ENCODE data around the gene RECK.
A peak's percentile ranks its signal among the peaks of the same experiment; 100 is the strongest.

The RECK gene

GRCh38 chr9:36148311-36149051, 111.8 kb downstream of the RECK start:
- no peak for TF ChIP-seq CTCF (IDR thresholded peaks at IDR 0.05; ENCODE audit: control extremely low read depth, extremely low read depth, low read depth, missing control alignments)
- CTCF ChIA-PET, result interaction anchor here (0.9 to 5.8 kb wide), 8 partner anchors 9 to 166 kb away, joined by 3 to 39 read pairs (median 5); partner anchors contain the start of gene GLIPR2
- POLR2A ChIA-PET, result interaction anchor here (0.6 kb wide), 1 partner anchor 94 kb away, joined by 9 read pairs; no protein-coding TSS in a partner anchor
- peak; percentile 58 for DNase-seq (ENCODE audit: extremely low spot score)

- TF ChIP-seq CTCF (IDR thresholded peaks at IDR 0.05; ENCODE audit: control extremely low read depth, extremely low read depth, low read depth, missing control alignments), result no peak
- DNase-seq (ENCODE audit: extremely low spot score), result no peak
- ChIA-PET CTCF (interaction anchor here (0.9 to 5.8 kb wide), 5 partner anchors 8 to 46 kb away, joined by 3 to 39 read pairs (median 7); no protein-coding TSS in a partner anchor), POLR2A (no interaction called here)
Measured at GRCh38 chr9:36149197-36149596, 112.5 kb downstream of the RECK start.

GRCh38 chr9:36150574-36151315, 114.0 kb downstream of the RECK start:
- TF ChIP-seq CTCF (IDR thresholded peaks at IDR 0.05; ENCODE audit: control extremely low read depth, extremely low read depth, low read depth, missing control alignments), result no peak
- no peak for DNase-seq (ENCODE audit: extremely low spot score)
- ChIA-PET POLR2A (no interaction called here), CTCF (interaction anchor here (0.9 to 5.8 kb wide), 5 partner anchors 9 to 47 kb away, joined by 3 to 39 read pairs (median 13); partner anchors contain the start of gene GLIPR2)

GRCh38 chr9:36151316-36152210, 114.8 kb downstream of the RECK start:
- CTCF ChIA-PET, result interaction anchor here (0.9 to 5.8 kb wide), 6 partner anchors 9 to 177 kb away, joined by 3 to 39 read pairs (median 8); partner anchors contain the start of gene GLIPR2
- peak; percentile 76 for DNase-seq (ENCODE audit: extremely low spot score)
- no peak for TF ChIP-seq CTCF (IDR thresholded peaks at IDR 0.05; ENCODE audit: control extremely low read depth, extremely low read depth, low read depth, missing control alignments)
- POLR2A ChIA-PET, result no interaction called here

- ChIA-PET POLR2A (no interaction called here), CTCF (interaction anchor here (1.5 to 5.8 kb wide), 5 partner anchors 11 to 49 kb away, joined by 4 to 39 read pairs (median 13); partner anchors contain the start of gene GLIPR2)
- DNase-seq (ENCODE audit: extremely low spot score), result no peak
- TF ChIP-seq CTCF (IDR thresholded peaks at IDR 0.05; ENCODE audit: control extremely low read depth, extremely low read depth, low read depth, missing control alignments), result no peak
Measured at GRCh38 chr9:36152741-36153438, 116.2 kb downstream of the RECK start.

All from GM10248 (cell line).